ENCODE results near the gene FNDC5.

FNDC5 gene

GRCh38 chr1:32870615-32871363, at the start of gene FNDC5:
Gene FNDC5 (minus strand): TSS chr1:32870912.
- DNase-seq (ENCODE audit: insufficient read length, low spot score), result no peak
- no peak for TF ChIP-seq CTCF (IDR thresholded peaks at IDR 0.05; ENCODE audit: insufficient read depth, missing control alignments)
- FAIRE-seq, result no peak

GRCh38 chr1:32919811-32920733, 49.4 kb upstream of the FNDC5 start:
- no peak for DNase-seq (ENCODE audit: insufficient read length, low spot score)
- TF ChIP-seq CTCF (IDR thresholded peaks at IDR 0.05; ENCODE audit: insufficient read depth, missing control alignments), result no peak
- no peak for FAIRE-seq

GRCh38 chr1:32918179-32918578, 47.5 kb upstream of the FNDC5 start:
- TF ChIP-seq CTCF (IDR thresholded peaks at IDR 0.05; ENCODE audit: insufficient read depth, missing control alignments), result no peak
- DNase-seq (ENCODE audit: insufficient read length, low spot score) (no peak), FAIRE-seq (no peak)

GRCh38 chr1:32917521-32917920, 46.8 kb upstream of the FNDC5 start:
- no peak for TF ChIP-seq CTCF (IDR thresholded peaks at IDR 0.05; ENCODE audit: insufficient read depth, missing control alignments)
- no peak for DNase-seq (ENCODE audit: insufficient read length, low spot score)
- no peak for FAIRE-seq

- DNase-seq (ENCODE audit: insufficient read length, low spot score) (no peak), FAIRE-seq (no peak)
- TF ChIP-seq CTCF (IDR thresholded peaks at IDR 0.05; ENCODE audit: insufficient read depth, missing control alignments), result no peak
These were observed 45.3 kb upstream of the FNDC5 start for GRCh38 chr1:32915766-32916706.

- no peak for DNase-seq (ENCODE audit: insufficient read length, low spot score)
- no peak for TF ChIP-seq CTCF (IDR thresholded peaks at IDR 0.05; ENCODE audit: insufficient read depth, missing control alignments)
- no peak for FAIRE-seq
These were observed 39.6 kb upstream of the FNDC5 start for GRCh38 chr1:32910319-32910718.

All from D721Med (cell line).